H1 (cell line): ENCODE data around the gene ACTR1B. TPM values are rescaled to one million over a fixed set of nuclear protein-coding genes. Genes with fewer than 3 reads are reported as not detected.

Source experiments
- EZH2 ChIP-seq: fragments of 200-600 bp; sonication (generic); IDR thresholded peaks from 2 replicates; pipeline ENCODE4 v1.7.1; 2012; ENCODE audit warnings: low read depth, mild to moderate bottlenecking, moderate library complexity, low read length, inconsistent platforms; ENCODE audit not compliant: severe bottlenecking
- GABPA ChIP-seq: IDR thresholded peaks from 2 replicates; pipeline ENCODE4 v1.6.1; 2011; ENCODE audit warnings: mild to moderate bottlenecking, low read length, moderate library complexity, borderline replicate concordance; ENCODE audit not compliant: insufficient read depth
- KDM4A ChIP-seq: IDR thresholded peaks from one replicate; pipeline ENCODE4 v1.7.1; 2012; ENCODE audit warnings: low read depth, mild to moderate bottlenecking, moderate library complexity, low read length, inconsistent platforms; ENCODE audit not compliant: severe bottlenecking
- YY1 ChIP-seq: IDR thresholded peaks from 2 replicates; pipeline ENCODE4 v1.6.1; 2011; ENCODE audit warnings: low read depth, mild to moderate bottlenecking, low read length
- polyA plus RNA-seq, 7 experiments: library from polyadenylated mRNA; depleted of rRNA in 3 of 7; stranded (reverse) in 5 of 7; unstranded in 2 of 7; fragments of >200 nt in 5 of 7; fragments of 200-250 nt in 2 of 7; gene quantifications; 1 replicate in 5 of 7; 2 replicates in 1 of 7; 4 replicates in 1 of 7; pipeline versions ENCODE4 v1.2.1 to v1.2.3, GENCODE V29; 2011 to 2013; ENCODE audit warnings: missing spikeins in 2 of 7, mixed read lengths in 2 of 7
- total RNA-seq: library from RNA; stranded (reverse); fragmentation: NEBNext Ultra II Directional; extraction: Animal tissue kit (Norgen Biotek cat#: 25700); gene quantifications from 2 replicates; pipeline ENCODE4 v1.2.1, GENCODE V29; 2021

The ACTR1B gene
- total and polyA plus RNA-seq, 2 of the 8 experiments (the other 6 are each of a cell fraction or from before 2014, with no cell fraction given): 40.7 to 56.0 TPM

GRCh38 chr2:97677480-97677879 lies 13.6 kb upstream of the ACTR1B start (continued):
- no peak for TF ChIP-seq YY1
- TF ChIP-seq GABPA: no peak
- no peak for TF ChIP-seq EZH2
- TF ChIP-seq KDM4A: no peak
